Astrocyte (in vitro differentiated cells and primary cell): ENCODE results near the gene STRBP. TPM values are rescaled to one million over a fixed set of nuclear protein-coding genes. Genes with fewer than 3 reads are reported as not detected.

Experiments
- DNase-seq: peaks from one replicate; pipeline ENCODE4 v3.0.0-alpha.2; 2010; ENCODE audit warnings: low read depth
- FAIRE-seq: peaks from 2 replicates; lab custom pipeline; 2011; peaks lifted over from hg19 to GRCh38; lab: Jason Lieb, UNC
- H2AFZ ChIP-seq: 2 replicates; pipeline ENCODE4 v1.6.0; 2012; ENCODE audit warnings: low read depth, low read length, inconsistent platforms
- H3K27ac ChIP-seq: 2 replicates; pipeline ENCODE4 v1.5.1; 2011; ENCODE audit warnings: low read depth, low read length, inconsistent platforms
- H3K27me3 ChIP-seq: 2 replicates; pipeline ENCODE4 v1.6.0; 2011; ENCODE audit warnings: low read length, inconsistent platforms; ENCODE audit not compliant: insufficient read depth
- H3K36me3 ChIP-seq: 2 replicates; pipeline ENCODE4 v1.5.1; 2011; ENCODE audit warnings: low read length, inconsistent platforms; ENCODE audit not compliant: insufficient read depth
- H3K4me1 ChIP-seq: 2 replicates; pipeline ENCODE4 v1.5.1; 2011; ENCODE audit warnings: low read length, inconsistent platforms; ENCODE audit not compliant: insufficient read depth
- H3K4me2 ChIP-seq: 2 replicates; pipeline ENCODE4 v1.6.0; 2012; ENCODE audit warnings: low read length, inconsistent platforms
- H3K4me3 ChIP-seq: 2 replicates; pipeline ENCODE4 v1.5.1; 2011; ENCODE audit warnings: low read depth, mild to moderate bottlenecking, low read length, inconsistent platforms; ENCODE audit not compliant: insufficient read depth
- H3K79me2 ChIP-seq: 2 replicates; pipeline ENCODE4 v1.6.0; 2012; ENCODE audit warnings: mild to moderate bottlenecking, low read length, inconsistent platforms; ENCODE audit not compliant: insufficient read depth
- H3K9ac ChIP-seq: 2 replicates; pipeline ENCODE4 v1.6.0; 2012; ENCODE audit warnings: mild to moderate bottlenecking, low read length, inconsistent platforms
- H3K9me3 ChIP-seq: 2 replicates; pipeline ENCODE4 v1.5.1; 2012; ENCODE audit warnings: low read depth, mild to moderate bottlenecking, low read length, inconsistent platforms; ENCODE audit not compliant: insufficient read depth
- H4K20me1 ChIP-seq: 2 replicates; pipeline ENCODE4 v1.6.0; 2012; ENCODE audit warnings: low read length, inconsistent platforms; ENCODE audit not compliant: insufficient read depth
- H3K27ac Mint-ChIP-seq: one replicate; pipeline ENCODE4 v1.8.0; 2021; ENCODE audit warnings: mild to moderate bottlenecking, mixed read lengths; ENCODE audit not compliant: unreplicated experiment
- H3K27me3 Mint-ChIP-seq: one replicate; pipeline ENCODE4 v1.8.0; 2021; ENCODE audit warnings: low read depth, mixed read lengths; ENCODE audit not compliant: unreplicated experiment
- H3K36me3 Mint-ChIP-seq: one replicate; pipeline ENCODE4 v1.8.0; 2021; ENCODE audit warnings: low read depth, mixed read lengths; ENCODE audit not compliant: unreplicated experiment
- H3K4me1 Mint-ChIP-seq: one replicate; pipeline ENCODE4 v1.8.0; 2021; ENCODE audit warnings: low read depth, mixed read lengths; ENCODE audit not compliant: unreplicated experiment
- H3K4me3 Mint-ChIP-seq: one replicate; pipeline ENCODE4 v1.8.0; 2021; ENCODE audit warnings: mild to moderate bottlenecking, moderate library complexity, mixed read lengths; ENCODE audit not compliant: unreplicated experiment
- H3K9me3 Mint-ChIP-seq: one replicate; pipeline ENCODE4 v1.8.0; 2021; ENCODE audit warnings: mild to moderate bottlenecking, mixed read lengths; ENCODE audit not compliant: unreplicated experiment
- EZH2 ChIP-seq: IDR thresholded peaks from 2 replicates; pipeline ENCODE4 v1.6.1; 2012; ENCODE audit warnings: mild to moderate bottlenecking, low read length, inconsistent platforms; ENCODE audit not compliant: insufficient read depth
- total RNA-seq: library from RNA; stranded (reverse); gene quantifications from 2 replicates; pipeline ENCODE4 v1.2.1, GENCODE V29; 2021
- TF ChIP-seq, protein P1 (sequence below): IDR thresholded peaks from 2 replicates; pipeline ENCODE4 v1.5.1; 2011; ENCODE audit warnings: low read depth, mild to moderate bottlenecking, inconsistent platforms, low read length, moderate library complexity; ENCODE audit not compliant: insufficient read depth

STRBP gene
- total RNA-seq, 1 donor from 2014 or later = 13.1 TPM

DNA sequence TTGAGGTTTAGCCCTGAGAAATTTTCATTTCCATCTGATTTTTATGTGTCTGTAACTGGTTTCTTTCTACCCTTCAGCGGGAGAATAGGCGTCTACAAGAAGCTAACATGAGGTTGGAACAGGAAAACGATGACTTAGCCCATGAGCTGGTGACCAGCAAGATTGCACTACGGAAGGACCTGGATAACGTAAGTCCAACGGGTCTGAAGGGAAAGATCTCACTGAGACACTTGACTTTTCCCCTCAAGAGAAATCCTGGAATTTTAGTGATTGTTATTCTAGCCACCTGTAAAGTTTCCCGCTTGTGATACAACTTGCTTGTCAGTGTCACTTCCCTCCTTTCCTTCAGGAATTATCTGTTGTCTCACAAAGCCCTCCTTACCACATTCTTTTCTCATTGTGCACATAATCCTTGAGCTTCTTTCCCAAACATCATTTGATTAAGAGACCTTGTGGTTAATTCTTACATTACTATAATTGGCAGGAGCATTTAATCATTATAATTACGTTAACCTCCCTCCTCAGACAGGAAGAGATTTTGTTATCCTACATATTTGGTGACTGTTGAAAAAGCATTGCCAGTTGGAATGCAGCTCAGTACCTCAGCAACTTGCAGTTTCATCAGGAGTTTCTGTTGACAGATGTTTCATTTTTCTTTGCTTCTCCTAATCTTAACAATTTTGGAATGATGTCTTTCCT lies 178.0 kb downstream of the STRBP start:
- peak; percentile 83 for DNase-seq
- no peak overlapping the region for H3K4me3 Mint-ChIP-seq
- H3K27ac ChIP-seq = no peak overlapping the region
- no peaks in the 10 kb centered on the region for H3K9me3 Mint-ChIP-seq
- H4K20me1 ChIP-seq = peaks cover 21% of the 10 kb centered on the region
- H3K9ac ChIP-seq = no peak overlapping the region
- no peaks in the 10 kb centered on the region for H3K4me1 ChIP-seq
- H2AFZ ChIP-seq = no peak overlapping the region
- no peak for FAIRE-seq
- H3K27me3 Mint-ChIP-seq = no peaks in the 10 kb centered on the region
- peaks cover 24% of the 10 kb centered on the region for H3K36me3 Mint-ChIP-seq
- peaks cover 14% of the 10 kb centered on the region for H3K4me1 Mint-ChIP-seq
- peaks cover 20% of the 10 kb centered on the region for H3K36me3 ChIP-seq
- no peaks in the 10 kb centered on the region for H3K27me3 ChIP-seq
- H3K79me2 ChIP-seq = no peaks in the 10 kb centered on the region
- H3K9me3 ChIP-seq = no peaks in the 10 kb centered on the region
- TF ChIP-seq, protein P1, sequence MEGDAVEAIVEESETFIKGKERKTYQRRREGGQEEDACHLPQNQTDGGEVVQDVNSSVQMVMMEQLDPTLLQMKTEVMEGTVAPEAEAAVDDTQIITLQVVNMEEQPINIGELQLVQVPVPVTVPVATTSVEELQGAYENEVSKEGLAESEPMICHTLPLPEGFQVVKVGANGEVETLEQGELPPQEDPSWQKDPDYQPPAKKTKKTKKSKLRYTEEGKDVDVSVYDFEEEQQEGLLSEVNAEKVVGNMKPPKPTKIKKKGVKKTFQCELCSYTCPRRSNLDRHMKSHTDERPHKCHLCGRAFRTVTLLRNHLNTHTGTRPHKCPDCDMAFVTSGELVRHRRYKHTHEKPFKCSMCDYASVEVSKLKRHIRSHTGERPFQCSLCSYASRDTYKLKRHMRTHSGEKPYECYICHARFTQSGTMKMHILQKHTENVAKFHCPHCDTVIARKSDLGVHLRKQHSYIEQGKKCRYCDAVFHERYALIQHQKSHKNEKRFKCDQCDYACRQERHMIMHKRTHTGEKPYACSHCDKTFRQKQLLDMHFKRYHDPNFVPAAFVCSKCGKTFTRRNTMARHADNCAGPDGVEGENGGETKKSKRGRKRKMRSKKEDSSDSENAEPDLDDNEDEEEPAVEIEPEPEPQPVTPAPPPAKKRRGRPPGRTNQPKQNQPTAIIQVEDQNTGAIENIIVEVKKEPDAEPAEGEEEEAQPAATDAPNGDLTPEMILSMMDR = no peak
- TF ChIP-seq EZH2 = no peak
- no peak overlapping the region for H3K4me2 ChIP-seq
- no peak overlapping the region for H3K4me3 ChIP-seq
- H3K27ac Mint-ChIP-seq = no peak overlapping the region

DNA sequence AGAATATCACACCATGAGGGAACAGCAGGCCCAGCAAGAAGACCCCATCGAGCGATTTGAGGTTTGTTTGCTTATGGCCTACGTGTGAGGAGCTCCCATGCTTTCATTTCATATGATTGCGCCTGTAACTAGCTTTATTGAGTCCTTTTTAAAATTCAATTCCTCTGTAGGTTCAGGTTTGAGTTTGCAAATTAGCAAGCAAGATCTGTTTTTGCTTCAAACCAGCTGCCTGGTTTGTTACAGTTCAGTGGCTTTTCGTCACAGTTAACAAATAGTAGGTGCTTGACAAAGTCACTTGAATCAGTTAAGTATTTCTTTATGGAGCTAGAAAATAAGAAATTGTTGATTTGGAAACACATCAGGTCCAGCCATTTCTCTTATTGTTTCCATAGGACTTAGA lies 178.6 kb downstream of the STRBP start:
- TF ChIP-seq, protein P1 = no peak
- no peak for TF ChIP-seq EZH2
- no peaks in the 10 kb centered on the region for H3K9me3 ChIP-seq
- Mint-ChIP-seq H3K9me3 (no peaks in the 10 kb centered on the region), H3K27me3 (no peaks in the 10 kb centered on the region), H3K36me3 (peaks cover 26% of the 10 kb centered on the region), H3K4me1 (peaks cover 17% of the 10 kb centered on the region), H3K27ac (no peak overlapping the region), H3K4me3 (no peak overlapping the region)
- H3K4me1 ChIP-seq = peaks cover 3% of the 10 kb centered on the region
- H4K20me1 ChIP-seq = peaks cover 21% of the 10 kb centered on the region
- H3K27me3 ChIP-seq = no peaks in the 10 kb centered on the region
- H2AFZ ChIP-seq = no peak overlapping the region
- no peak overlapping the region for H3K27ac ChIP-seq
- peaks cover 20% of the 10 kb centered on the region for H3K36me3 ChIP-seq
- no peak for FAIRE-seq
- H3K4me2 ChIP-seq = no peak overlapping the region
- DNase-seq = no peak
- no peaks in the 10 kb centered on the region for H3K79me2 ChIP-seq
- no peak overlapping the region for H3K4me3 ChIP-seq
- no peak overlapping the region for H3K9ac ChIP-seq

DNA sequence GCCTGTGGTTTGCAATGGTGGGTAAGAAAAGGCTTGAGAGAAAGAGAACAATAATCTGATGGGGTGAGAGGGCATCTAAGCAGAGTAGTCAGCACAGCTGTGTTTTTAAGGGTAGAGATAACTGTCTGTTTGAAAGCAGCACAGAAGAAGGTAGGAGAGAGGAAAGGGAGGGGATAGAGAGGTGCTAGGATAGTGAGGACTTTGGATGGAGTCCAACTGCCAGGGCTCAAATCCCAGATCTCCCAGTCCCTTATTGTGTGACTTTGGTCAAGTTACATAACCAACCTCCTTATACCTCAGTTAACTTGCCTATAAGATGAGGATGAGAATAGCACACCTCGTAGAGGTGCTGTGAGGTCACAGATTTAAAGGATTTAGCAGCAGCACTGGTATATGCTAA lies 179.3 kb downstream of the STRBP start:
- Histone ChIP-seq H3K4me2 (no peak overlapping the region), H2AFZ (no peak overlapping the region), H3K9me3 (no peaks in the 10 kb centered on the region), H3K27ac (no peak overlapping the region), H3K79me2 (no peaks in the 10 kb centered on the region), H3K9ac (no peak overlapping the region), H3K4me3 (no peak overlapping the region), H4K20me1 (peaks cover 21% of the 10 kb centered on the region), H3K4me1 (peaks cover 5% of the 10 kb centered on the region), H3K36me3 (peaks cover 20% of the 10 kb centered on the region), H3K27me3 (no peaks in the 10 kb centered on the region)
- TF ChIP-seq, protein P1 = no peak
- TF ChIP-seq EZH2 = no peak
- H3K36me3 Mint-ChIP-seq = peaks cover 21% of the 10 kb centered on the region
- H3K4me3 Mint-ChIP-seq = no peak overlapping the region
- FAIRE-seq (no peak), DNase-seq (no peak)
- peaks cover 20% of the 10 kb centered on the region for H3K4me1 Mint-ChIP-seq
- H3K9me3 Mint-ChIP-seq = no peaks in the 10 kb centered on the region
- H3K27me3 Mint-ChIP-seq = no peaks in the 10 kb centered on the region
- no peak overlapping the region for H3K27ac Mint-ChIP-seq
